NB4 (cell line): ENCODE data around the gene SIPA1L2.

ENCODE experiments used
- CTCF ChIP-seq: IDR thresholded peaks from one replicate; pipeline ENCODE4 v1.5.1; 2012; ENCODE audit warnings: low read depth, low read length
- MYC ChIP-seq: IDR thresholded peaks from 2 replicates; pipeline ENCODE4 v1.6.1; 2011; ENCODE audit warnings: low read depth, low read length

- no peak for TF ChIP-seq MYC
- TF ChIP-seq CTCF: no peak
Measured at GRCh38 chr1:232650418-232650817, 20.5 kb upstream of the SIPA1L2 start.
